ENCODE data around the gene PDLIM4.

PDLIM4 gene

DNA sequence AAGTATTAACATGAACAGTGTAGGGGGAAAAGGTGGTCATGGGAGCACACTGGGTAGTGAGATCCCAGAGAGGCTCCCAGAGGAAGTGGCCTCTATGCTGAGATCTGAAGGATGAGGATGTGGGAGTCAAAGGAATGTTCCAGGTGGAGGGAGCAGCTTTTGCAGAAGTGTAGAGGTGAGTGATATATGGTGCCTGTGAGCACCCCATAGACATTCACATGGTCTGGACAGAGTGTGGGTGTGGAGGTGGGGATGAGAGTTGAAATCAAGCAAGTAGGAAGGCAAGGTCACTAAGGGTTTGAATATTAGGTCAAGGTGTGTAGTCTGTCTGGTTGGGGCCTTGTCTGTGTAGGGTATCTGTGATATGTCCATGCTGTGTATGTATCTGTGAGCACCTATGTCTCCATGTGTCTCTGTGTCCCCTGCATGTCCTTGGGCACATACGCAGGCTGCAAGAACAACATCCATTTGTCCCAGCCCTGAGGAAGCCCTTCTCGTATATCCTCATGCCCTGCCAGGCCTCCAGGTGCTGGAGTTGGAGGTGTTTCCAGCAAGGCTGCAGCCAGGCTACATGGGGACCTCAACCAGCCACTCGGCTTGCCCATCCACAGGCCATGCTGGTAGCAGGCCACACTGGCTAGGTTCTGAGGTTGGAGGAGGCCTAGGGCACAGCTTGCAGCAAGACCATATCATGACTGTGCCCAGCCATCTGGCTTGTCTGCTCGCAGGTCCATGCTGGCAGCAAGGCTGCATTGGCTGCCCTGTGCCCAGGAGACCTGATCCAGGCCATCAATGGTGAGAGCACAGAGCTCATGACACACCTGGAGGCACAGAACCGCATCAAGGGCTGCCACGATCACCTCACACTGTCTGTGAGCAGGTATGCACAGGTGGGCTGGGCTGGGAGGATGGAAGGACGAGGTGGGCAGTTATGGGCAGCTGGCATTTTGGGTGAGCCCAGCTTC is 4.7 kb downstream of the PDLIM4 start:
- DNase-seq (ENCODE audit: low spot score): no peak
- Histone ChIP-seq H3K27ac (replicated peaks; ENCODE audit: low read length) (no peak overlapping the region), H3K23ac (ENCODE audit: low read depth, low read length, poor library complexity) (peak overlapping the region; percentile 83), H3K4me1 (ENCODE audit: control insufficient read depth in 2 of 2, insufficient read depth in 1 of 2, low read depth in 1 of 2, low read length in 2 of 2) (peaks cover 0 to 41% of the 10 kb centered on the region in 2 donors), H2AK5ac (ENCODE audit: low read depth, low read length) (peak overlapping the region; percentile 60), H3K18ac (ENCODE audit: low read length) (peak overlapping the region; percentile 75), H2BK15ac (ENCODE audit: low read length) (no peak overlapping the region), H3K9me3 (replicated peaks in 1 of 2; ENCODE audit: control insufficient read depth in 2 of 2, insufficient read depth in 1 of 2, low read depth in 1 of 2, low read length in 2 of 2) (no peaks in the 10 kb centered on the region), H3K9ac (ENCODE audit: low read depth, low read length, poor library complexity) (peak overlapping the region; percentile 27), H3K36me3 (replicated peaks in 1 of 2; ENCODE audit: control insufficient read depth in 2 of 2, insufficient read depth in 2 of 2, low read length in 2 of 2) (peaks cover 0 to 5% of the 10 kb centered on the region in 2 donors), H3K14ac (ENCODE audit: low read length) (no peak overlapping the region), H4K91ac (ENCODE audit: low read depth, low read length, poor library complexity) (peak overlapping the region; percentile 35), H3K27me3 (ENCODE audit: control insufficient read depth in 3 of 3, insufficient read depth in 3 of 3, low read depth in 1 of 3, low read length in 3 of 3) (peaks cover 0 to 20% (median 2%) of the 10 kb centered on the region in 3 experiments), H4K8ac (ENCODE audit: low read depth, low read length) (peak overlapping the region; percentile 78), H3K79me1 (ENCODE audit: low read depth, low read length) (no peaks in the 10 kb centered on the region), H3K4me2 (ENCODE audit: insufficient read depth, low read length, poor library complexity, severe bottlenecking) (no peak overlapping the region), H2BK120ac (ENCODE audit: low read depth, low read length) (peak overlapping the region; percentile 34), H2AFZ (ENCODE audit: low read length) (no peak overlapping the region), H3K4ac (ENCODE audit: low read length) (no peak overlapping the region), H3K4me3 (ENCODE audit: low read length in 2 of 2) (no peak overlapping the region), H2BK12ac (ENCODE audit: low read length) (peak overlapping the region; percentile 79), H2BK5ac (ENCODE audit: low read length) (no peak overlapping the region)
- WGBS, 2 donors (ENCODE audit: extremely low coverage in 2 of 2, insufficient read length in 2 of 2, insufficient replicate concordance in 1 of 2): no CpG with 5 or more reads among the region's 7 CpGs

DNA sequence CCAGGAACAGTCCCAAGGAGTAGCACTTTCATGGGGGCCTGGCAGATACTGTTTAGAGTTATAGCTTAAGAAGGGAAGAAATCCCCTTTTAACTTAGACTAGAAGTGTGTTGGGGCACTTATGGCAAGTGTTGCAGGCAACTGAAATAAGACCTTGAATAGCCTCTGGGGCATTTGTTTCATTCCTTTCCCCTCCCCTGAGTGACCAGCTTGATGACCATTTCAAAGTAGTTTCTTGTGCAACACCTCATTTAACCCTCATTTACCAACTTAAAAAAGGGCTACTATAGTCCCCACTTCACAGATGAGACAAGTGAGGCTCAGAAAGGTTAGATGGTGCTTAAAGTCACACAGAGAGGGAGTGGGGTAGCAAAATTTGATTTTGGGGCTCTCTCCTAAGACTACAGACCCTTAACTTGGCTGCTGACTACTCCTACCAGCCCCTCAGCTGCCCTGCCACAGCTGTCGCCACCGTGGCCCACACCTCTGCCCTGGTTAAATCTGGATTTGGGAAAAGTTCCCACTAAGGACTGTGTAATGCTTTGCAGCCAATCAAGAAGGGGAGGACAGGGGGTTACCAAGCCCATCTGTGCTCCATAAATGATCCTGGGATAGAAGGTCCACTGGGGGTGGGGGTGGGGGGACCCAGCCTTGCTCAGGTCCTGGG is 5.5 kb downstream of the PDLIM4 start:
- H2BK15ac ChIP-seq (ENCODE audit: low read length): no peak overlapping the region
- no peak overlapping the region for H3K9ac ChIP-seq (ENCODE audit: low read depth, low read length, poor library complexity)
- H3K4me2 ChIP-seq (ENCODE audit: insufficient read depth, low read length, poor library complexity, severe bottlenecking): no peak overlapping the region
- H3K4ac ChIP-seq (ENCODE audit: low read length): no peak overlapping the region
- peaks cover 0 to 15% (median 2%) of the 10 kb centered on the region in 3 experiments for H3K27me3 ChIP-seq (ENCODE audit: control insufficient read depth in 3 of 3, insufficient read depth in 3 of 3, low read depth in 1 of 3, low read length in 3 of 3)
- no peaks in the 10 kb centered on the region for H3K9me3 ChIP-seq (replicated peaks in 1 of 2; ENCODE audit: control insufficient read depth in 2 of 2, insufficient read depth in 1 of 2, low read depth in 1 of 2, low read length in 2 of 2)
- H3K18ac ChIP-seq (ENCODE audit: low read length): no peak overlapping the region
- H3K4me3 ChIP-seq (ENCODE audit: low read length in 2 of 2): no peak overlapping the region
- DNase-seq (ENCODE audit: low spot score): no peak
- no peak overlapping the region for H2BK12ac ChIP-seq (ENCODE audit: low read length)
- no peak overlapping the region for H3K14ac ChIP-seq (ENCODE audit: low read length)
- H3K36me3 ChIP-seq (replicated peaks in 1 of 2; ENCODE audit: control insufficient read depth in 2 of 2, insufficient read depth in 2 of 2, low read length in 2 of 2): peaks cover 0 to 5% of the 10 kb centered on the region in 2 donors
- no peak overlapping the region for H3K27ac ChIP-seq (replicated peaks; ENCODE audit: low read length)
- H3K4me1 ChIP-seq (ENCODE audit: control insufficient read depth in 2 of 2, insufficient read depth in 1 of 2, low read depth in 1 of 2, low read length in 2 of 2): peaks cover 0 to 46% of the 10 kb centered on the region in 2 donors
- no peak overlapping the region for H4K8ac ChIP-seq (ENCODE audit: low read depth, low read length)
- H3K79me1 ChIP-seq (ENCODE audit: low read depth, low read length): no peaks in the 10 kb centered on the region
- peak overlapping the region; percentile 35 for H4K91ac ChIP-seq (ENCODE audit: low read depth, low read length, poor library complexity)
- H2AK5ac ChIP-seq (ENCODE audit: low read depth, low read length): no peak overlapping the region
- no peak overlapping the region for H2BK5ac ChIP-seq (ENCODE audit: low read length)
- H2AFZ ChIP-seq (ENCODE audit: low read length): no peak overlapping the region
- H2BK120ac ChIP-seq (ENCODE audit: low read depth, low read length): no peak overlapping the region
- H3K23ac ChIP-seq (ENCODE audit: low read depth, low read length, poor library complexity): no peak overlapping the region
- no CpG with 5 or more reads among the region's 2 CpGs for WGBS, 2 donors (ENCODE audit: extremely low coverage in 2 of 2, insufficient read length in 2 of 2, insufficient replicate concordance in 1 of 2)

DNA sequence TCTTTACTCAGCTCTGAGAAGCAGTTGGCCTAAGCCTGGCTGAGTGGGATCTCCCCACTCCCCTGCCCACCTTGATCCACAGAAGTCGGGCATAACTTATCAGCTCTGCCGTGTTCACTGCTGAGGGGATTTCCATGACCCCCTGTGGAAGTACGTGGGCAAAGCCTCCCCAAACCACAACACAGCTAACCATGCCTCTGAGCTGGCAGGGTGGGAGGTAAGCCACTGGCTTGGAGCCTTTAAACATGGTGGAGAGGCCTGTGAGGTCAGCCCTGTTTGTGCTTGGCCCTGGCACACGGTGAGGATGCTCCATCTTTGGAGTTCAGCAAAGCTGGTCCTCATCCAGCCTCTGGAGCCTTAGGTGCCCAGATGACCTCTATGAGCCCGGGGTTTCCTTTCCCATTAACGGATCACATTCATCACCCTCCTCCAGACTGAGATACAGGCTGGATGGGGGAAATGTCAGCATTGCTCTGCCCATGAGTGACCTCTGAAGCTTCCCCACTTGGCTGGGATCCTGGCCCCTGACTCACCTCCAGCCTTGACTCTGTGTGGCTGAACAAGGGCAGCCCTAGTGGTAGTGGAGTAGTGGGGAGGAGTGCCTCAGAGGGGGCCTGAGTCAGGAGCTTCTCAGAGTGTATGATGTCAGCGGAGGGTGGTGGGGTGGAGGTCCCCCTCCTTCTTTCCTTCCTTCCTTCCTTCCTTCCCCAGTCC is 6.2 kb downstream of the PDLIM4 start:
- Histone ChIP-seq H3K4ac (ENCODE audit: low read length) (no peak overlapping the region), H3K27ac (replicated peaks; ENCODE audit: low read length) (no peak overlapping the region), H2BK15ac (ENCODE audit: low read length) (no peak overlapping the region), H3K23ac (ENCODE audit: low read depth, low read length, poor library complexity) (no peak overlapping the region), H3K36me3 (replicated peaks in 1 of 2; ENCODE audit: control insufficient read depth in 2 of 2, insufficient read depth in 2 of 2, low read length in 2 of 2) (peaks cover 0 to 5% of the 10 kb centered on the region in 2 donors), H3K9me3 (replicated peaks in 1 of 2; ENCODE audit: control insufficient read depth in 2 of 2, insufficient read depth in 1 of 2, low read depth in 1 of 2, low read length in 2 of 2) (no peaks in the 10 kb centered on the region), H3K79me1 (ENCODE audit: low read depth, low read length) (no peaks in the 10 kb centered on the region), H3K9ac (ENCODE audit: low read depth, low read length, poor library complexity) (no peak overlapping the region), H3K27me3 (ENCODE audit: control insufficient read depth in 3 of 3, insufficient read depth in 3 of 3, low read depth in 1 of 3, low read length in 3 of 3) (peaks cover 0 to 8% (median 0%) of the 10 kb centered on the region in 3 experiments), H3K4me2 (ENCODE audit: insufficient read depth, low read length, poor library complexity, severe bottlenecking) (no peak overlapping the region), H2AK5ac (ENCODE audit: low read depth, low read length) (no peak overlapping the region), H2AFZ (ENCODE audit: low read length) (no peak overlapping the region), H2BK5ac (ENCODE audit: low read length) (no peak overlapping the region), H2BK12ac (ENCODE audit: low read length) (no peak overlapping the region), H4K91ac (ENCODE audit: low read depth, low read length, poor library complexity) (no peak overlapping the region), H2BK120ac (ENCODE audit: low read depth, low read length) (no peak overlapping the region), H4K8ac (ENCODE audit: low read depth, low read length) (no peak overlapping the region), H3K18ac (ENCODE audit: low read length) (no peak overlapping the region), H3K14ac (ENCODE audit: low read length) (no peak overlapping the region), H3K4me3 (ENCODE audit: low read length in 2 of 2) (no peak overlapping the region), H3K4me1 (ENCODE audit: control insufficient read depth in 2 of 2, insufficient read depth in 1 of 2, low read depth in 1 of 2, low read length in 2 of 2) (peaks cover 0 to 45% of the 10 kb centered on the region in 2 donors)
- no peak for DNase-seq (ENCODE audit: low spot score)
- no CpG with 5 or more reads among the region's 7 CpGs for WGBS, 2 donors (ENCODE audit: extremely low coverage in 2 of 2, insufficient read length in 2 of 2, insufficient replicate concordance in 1 of 2)
